Loucy (cell line): ENCODE results near the gene EXOSC6.

ENCODE experiments used
- CTCF ChIP-seq: fragments of 200-600 bp; sonication (generic); conservative IDR thresholded peaks from 2 replicates; pipeline ENCODE4 v1.5.1; 2014; ENCODE audit warnings: mild to moderate bottlenecking, antibody characterized with exemption, low read length
- EZH2phosphoT487 ChIP-seq: fragments of 200-600 bp; IDR thresholded peaks from 2 replicates; pipeline ENCODE4 v1.6.1; 2018; ENCODE audit warnings: antibody characterized with exemption, mild to moderate bottlenecking, moderate library complexity, borderline replicate concordance

DNA sequence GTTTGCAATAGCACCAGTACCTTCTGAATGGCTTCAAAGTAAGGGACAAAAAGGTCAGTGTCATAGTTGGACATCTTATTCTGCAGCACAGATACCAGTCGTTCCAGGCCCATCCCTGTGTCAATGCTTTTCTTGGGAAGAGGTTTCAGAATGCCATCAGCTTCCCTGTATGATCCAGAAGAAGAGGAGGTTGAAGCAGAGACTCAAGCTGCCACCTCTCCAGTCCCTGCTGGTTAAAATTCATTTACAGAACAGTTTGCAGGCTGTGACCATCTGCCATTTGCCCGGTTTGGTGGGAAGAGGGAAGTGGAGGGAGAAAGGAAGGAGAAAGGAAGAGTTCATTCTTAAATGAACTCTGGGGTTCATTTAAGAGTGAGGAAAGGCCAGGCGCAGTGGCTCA lies 18.4 kb upstream of the EXOSC6 start:
- TF ChIP-seq CTCF = no peak
- no peak for TF ChIP-seq EZH2phosphoT487
